Lung (tissue), 12 donors: ENCODE results near the gene CD46. TPM values are rescaled to one million over a fixed set of nuclear protein-coding genes. Genes with fewer than 3 reads are reported as not detected.

ENCODE experiments used
- ATAC-seq: fragments of 200-7000 bp; cut with Tn5 transposase; one replicate; pipeline ENCODE4 v1.9.1; 2020; ENCODE audit warnings: moderate number of reproducible peaks; ENCODE audit not compliant: insufficient read depth, low FRiP score
- DNase-seq, 3 donors: peaks; one replicate each; pipeline ENCODE4 v3.0.0-alpha.2; 2013 to 2017
- H3K27ac ChIP-seq, 2 donors: one replicate each; pipeline ENCODE4 v1.5.1; 2013; ENCODE audit warnings: mild to moderate bottlenecking in 2 of 2, moderate library complexity in 2 of 2, control low read depth in 1 of 2, inconsistent platforms in 1 of 2, low read depth in 1 of 2, low read length in 1 of 2
- H3K27me3 ChIP-seq, 3 donors: one replicate each; pipeline ENCODE4 v1.5.1; 2013; ENCODE audit warnings: low read length in 2 of 3; ENCODE audit not compliant: control insufficient read depth in 3 of 3, insufficient read depth in 3 of 3
- H3K36me3 ChIP-seq, 4 donors: one replicate each; pipeline ENCODE4 v1.5.1; 2013; ENCODE audit warnings: low read length in 4 of 4, mild to moderate bottlenecking in 1 of 4, moderate library complexity in 1 of 4; ENCODE audit not compliant: control insufficient read depth in 4 of 4, insufficient read depth in 4 of 4
- H3K4me1 ChIP-seq, 5 donors: one replicate each; pipeline ENCODE4 v1.5.1; 2013; ENCODE audit warnings: low read length in 5 of 5, mild to moderate bottlenecking in 2 of 5, moderate library complexity in 1 of 5; ENCODE audit not compliant: control insufficient read depth in 5 of 5, insufficient read depth in 5 of 5
- H3K4me3 ChIP-seq: one replicate; pipeline ENCODE4 v1.5.1; 2013; ENCODE audit warnings: mild to moderate bottlenecking, control low read depth, moderate library complexity
- H3K9ac ChIP-seq, 2 donors: one replicate each; pipeline ENCODE4 v1.5.1; 2013; ENCODE audit warnings: low read length in 2 of 2, control low read depth in 1 of 2; ENCODE audit not compliant: insufficient read depth in 1 of 2
- H3K9me3 ChIP-seq, 4 donors: one replicate each; pipeline ENCODE4 v1.5.1; 2013; ENCODE audit warnings: low read length in 3 of 4, mild to moderate bottlenecking in 1 of 4, moderate library complexity in 1 of 4; ENCODE audit not compliant: control insufficient read depth in 4 of 4, insufficient read depth in 3 of 4
- CTCF ChIP-seq: IDR thresholded peaks from 2 replicates; pipeline ENCODE4 v1.5.1; 2012; ENCODE audit warnings: mild to moderate bottlenecking; ENCODE audit errors: control extremely low read depth, extremely low read depth
- WGBS, 2 donors: extraction: QIAGEN DNeasy Blood & Tissue Kit; methylation state at CpG; one replicate each; pipeline ENCODE4 v1.1.7; 2013; 5-methylcytosine and 5-hydroxymethylcytosine counted together
- polyA plus RNA-seq, 2 donors: library from polyadenylated mRNA; stranded (reverse); fragments of 200-250 nt; gene quantifications; one replicate each; pipeline ENCODE4 v1.2.1, GENCODE V29; 2013
- total RNA-seq, 2 donors: library from RNA; depleted of rRNA in 1 of 2; stranded (reverse); fragments of >200 nt in 1 of 2; gene quantifications; one replicate each; pipeline ENCODE4 v1.2.1, GENCODE V29; 2014 to 2021
- donor health status: control.
- donor health status: control.
- donor health status: Bipolar disorder and iron deficiency.
- donor health status: healthy.
- donor health status: DM: yes; HTN: yes; CAD: no.

CD46 gene
- total and polyA plus RNA-seq, 4 donors = 157 to 420 (median 215) TPM

GRCh38 chr1:207811319-207811718, 59.5 kb downstream of the CD46 start:
- ATAC-seq (no peak), DNase-seq (no peak)
- no peaks in the 10 kb centered on the region for H3K27me3 ChIP-seq
- H3K4me3 ChIP-seq = no peak overlapping the region
- H3K9ac ChIP-seq = no peak overlapping the region
- H3K4me1 ChIP-seq = peaks cover 0 to 64% (median 11%) of the 10 kb centered on the region in 5 donors
- H3K27ac ChIP-seq = peak overlapping the region in 1 of 2 donors; percentile 73
- no peaks in the 10 kb centered on the region for H3K9me3 ChIP-seq
- no peak for TF ChIP-seq CTCF
- peaks cover 0 to 50% (median 13%) of the 10 kb centered on the region in 4 donors for H3K36me3 ChIP-seq
- 90 to 91% methylated on average over 8 of the region's 8 CpGs for WGBS, 2 donors

- ATAC-seq (peak; percentile 16), DNase-seq (peak in 1 of 3 donors; percentile 31)
- Histone ChIP-seq H3K27me3 (no peaks in the 10 kb centered on the region), H3K4me3 (no peak overlapping the region), H3K4me1 (peaks cover 0 to 62% (median 14%) of the 10 kb centered on the region in 5 donors), H3K36me3 (peaks cover 0 to 53% (median 13%) of the 10 kb centered on the region in 4 donors), H3K27ac (peak overlapping the region; percentile 73 to 86), H3K9me3 (no peaks in the 10 kb centered on the region), H3K9ac (no peak overlapping the region)
- peak; percentile 24 for TF ChIP-seq CTCF
- 52 to 73% methylated on average over 16 of the region's 16 CpGs for WGBS, 2 donors
Observed at GRCh38 chr1:207811920-207812720, 60.3 kb downstream of the CD46 start.

GRCh38 chr1:207812778-207813511, 61.1 kb downstream of the CD46 start:
- ATAC-seq (no peak), DNase-seq (no peak)
- TF ChIP-seq CTCF = no peak
- Histone ChIP-seq H3K9me3 (no peaks in the 10 kb centered on the region), H3K27ac (peak overlapping the region; percentile 73 to 86), H3K27me3 (no peaks in the 10 kb centered on the region), H3K4me3 (no peak overlapping the region), H3K9ac (no peak overlapping the region), H3K36me3 (peaks cover 0 to 60% (median 12%) of the 10 kb centered on the region in 4 donors), H3K4me1 (peaks cover 0 to 62% (median 13%) of the 10 kb centered on the region in 5 donors)
- 86 to 93% methylated on average over 10 of the region's 10 CpGs for WGBS, 2 donors
